Right ventricle myocardium inferior (tissue), 1 donor: Measurements from ENCODE around the gene GALNT1. TPM values are rescaled to one million over a fixed set of nuclear protein-coding genes. Genes with fewer than 3 reads are reported as not detected.
"Not testable (repeated sequence)": the region's sequence is repeated elsewhere in the genome, so short reads cannot be mapped to it uniquely, and the experiment has no call there.

Source experiments
- ATAC-seq: fragments of 200-7000 bp; cut with Tn5 transposase; one replicate; pipeline ENCODE4 v1.9.1; 2020; ENCODE audit warnings: mild to moderate bottlenecking, moderate library complexity
- DNase-seq: peaks from one replicate; pipeline ENCODE4 v3.0.0; 2021; ENCODE audit errors: missing footprints
- intact Hi-C: fragments of 100-400 bp; cut with DNase I; formaldehyde crosslinking; loops from one replicate; pipeline ENCODE4 v1.11.0; 2022
- long read RNA-seq: library from polyadenylated mRNA; unstranded; transcript quantifications from one replicate; pipeline ENCODE4 v2.0.0, GENCODE V29; 2021
- total RNA-seq: library from RNA; stranded (reverse); fragmentation: NEBNext Ultra II Directional; extraction: Animal tissue kit (Norgen Biotek cat#: 25700); gene quantifications from one replicate; pipeline ENCODE4 v1.2.1, GENCODE V29; 2021
- donor health status: DM: no; HTN: yes; CAD: no; lungs with severe emphysema.

Gene GALNT1
- total RNA-seq: 53.2 TPM
- long read RNA-seq, partial matches to known transcripts: 1 of 36 reads
- long read RNA-seq, other reads (novel, unspliced or antisense): 35 of 36 reads

DNA sequence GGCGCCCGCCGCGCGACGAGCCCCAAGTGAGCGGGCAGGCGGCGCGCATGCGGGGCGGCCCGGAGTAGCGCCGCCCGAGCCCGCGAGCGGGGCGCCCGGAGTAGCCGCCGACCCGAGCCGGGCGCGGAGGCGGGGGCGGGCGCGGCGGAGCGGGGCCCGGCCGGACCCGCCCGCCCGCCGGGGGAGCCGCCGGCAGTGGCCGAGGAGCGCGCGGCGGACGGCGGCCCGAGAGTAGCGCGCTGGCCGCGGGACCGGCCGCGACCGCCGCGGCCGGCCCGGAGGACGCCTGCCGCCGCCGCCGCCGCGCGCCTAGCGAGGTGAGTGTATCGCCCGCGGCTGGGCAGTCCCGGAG, at the start of gene GALNT1:
Gene GALNT1, plus strand, starts transcription at position 195 of the 352 bp plus-strand sequence. CDS start 72,923 bp downstream, outside the sequence.
- ATAC-seq: peak; percentile 65
- intact Hi-C loops: loop anchor here (2.0 to 5.0 kb wide), 4 partner anchors 37 to 174 kb away; partner anchors contain the start of gene INO80C
- DNase-seq: no peak

DNA sequence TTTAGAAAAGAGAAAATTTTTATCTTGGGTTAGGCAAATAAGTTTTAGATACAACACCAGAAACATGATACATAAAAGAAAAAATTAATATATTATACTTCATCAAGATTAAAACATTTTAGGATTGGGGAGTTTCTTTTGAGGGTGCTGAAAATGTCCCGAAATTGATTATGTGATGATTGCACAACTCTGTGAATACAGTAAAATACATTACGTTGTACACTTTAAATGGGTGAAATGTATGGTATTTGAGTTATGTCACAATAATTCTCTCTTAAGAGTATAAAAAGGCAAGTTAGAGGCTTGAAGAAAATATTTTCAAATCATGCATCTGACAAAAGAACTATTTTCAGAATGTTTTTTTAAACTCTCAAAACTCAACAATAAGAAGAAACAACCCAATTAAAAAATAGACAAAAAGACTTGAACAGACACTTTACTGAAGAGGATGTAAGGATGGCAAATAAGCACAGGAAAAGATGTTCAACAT, 47.6 kb upstream of the GALNT1 start:
- intact Hi-C loops: no loop called here
- DNase-seq (no peak), ATAC-seq (no peak)

GRCh38 chr18:35535297-35535696, 46.2 kb upstream of the GALNT1 start:
- ATAC-seq: no peak
- DNase-seq: no peak
- intact Hi-C loops: no loop called here

- no peak for ATAC-seq
- intact Hi-C loops: no loop called here
- DNase-seq: no peak
Measured at GRCh38 chr18:35542356-35542755, 39.2 kb upstream of the GALNT1 start.

DNA sequence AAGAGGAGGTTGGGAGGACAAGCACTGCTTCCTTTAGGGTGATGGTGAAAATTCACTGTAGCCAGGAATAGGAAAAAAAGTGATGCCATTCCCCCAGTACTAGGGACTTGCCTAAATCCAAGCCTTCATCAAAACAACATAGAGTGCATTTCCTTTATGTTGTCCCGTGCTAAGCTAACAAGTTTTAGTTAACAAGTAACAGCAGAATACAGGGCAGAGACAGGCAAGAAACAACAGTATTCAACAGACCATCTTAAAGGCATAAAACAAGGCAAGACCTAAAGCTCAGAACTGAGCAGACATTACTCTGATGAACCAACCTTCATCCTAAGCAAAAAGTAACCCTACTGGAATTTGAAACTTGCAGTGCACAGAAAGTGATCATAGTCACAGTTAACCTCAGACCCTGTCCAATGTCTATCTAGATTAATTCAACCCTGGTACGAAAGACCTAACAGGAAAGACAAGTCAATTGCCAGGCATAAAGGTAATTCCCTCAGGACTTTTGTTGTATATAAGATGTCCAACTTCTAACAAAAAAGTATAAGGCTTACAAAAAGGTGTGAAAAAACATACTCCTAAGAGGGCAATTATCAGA, 34.4 kb upstream of the GALNT1 start:
- no peak for ATAC-seq
- no peak for DNase-seq
- intact Hi-C loops: no loop called here

DNA sequence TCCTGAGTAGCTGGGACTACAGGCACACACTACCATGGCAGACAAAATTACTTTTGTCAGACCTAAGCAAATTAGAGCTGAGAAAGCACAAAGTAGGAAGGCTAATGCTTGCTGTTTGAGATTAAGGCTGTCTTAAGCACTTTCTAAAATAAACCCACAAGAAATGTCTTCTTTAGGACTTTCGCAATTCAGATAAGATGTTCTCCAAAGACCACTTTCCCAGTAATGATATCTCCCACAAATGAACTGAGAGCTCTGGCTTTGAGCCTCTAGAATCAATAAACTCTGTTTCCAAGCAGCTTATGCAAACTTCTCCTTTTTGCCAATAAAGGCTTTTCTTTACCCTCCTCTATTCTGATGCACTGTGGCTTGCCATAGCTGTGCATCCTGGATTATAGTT, 32.0 kb upstream of the GALNT1 start:
- peak; percentile 67 for ATAC-seq
- intact Hi-C loops: no loop called here
- DNase-seq: no peak

GRCh38 chr18:35553300-35553699, 28.2 kb upstream of the GALNT1 start:
- no peak for ATAC-seq
- intact Hi-C loops: no loop called here
- DNase-seq: no peak

DNA sequence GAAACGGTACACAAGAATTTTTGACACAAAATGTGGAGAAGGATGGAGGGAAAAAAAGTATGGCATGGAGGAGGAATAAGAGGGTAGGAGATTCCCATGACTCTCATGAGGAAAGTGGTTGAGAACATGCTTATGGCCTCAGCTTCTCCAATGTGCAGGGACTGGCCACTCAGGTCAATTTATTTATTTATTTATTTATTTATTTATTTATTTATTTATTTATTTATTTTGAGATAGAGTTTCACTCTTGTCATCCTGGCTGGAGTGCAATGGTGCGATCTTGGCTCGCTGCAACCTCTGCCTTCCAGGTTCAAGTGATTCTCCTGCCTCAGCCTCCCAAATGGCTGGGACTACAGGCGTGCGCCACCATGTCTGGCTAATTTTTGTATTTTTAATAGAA, 26.0 kb upstream of the GALNT1 start:
- ATAC-seq, DNase-seq, intact Hi-C loops: not testable (repeated sequence)

GRCh38 chr18:35559867-35560266, 21.7 kb upstream of the GALNT1 start:
- intact Hi-C loops: no loop called here
- ATAC-seq (no peak), DNase-seq (no peak)

- DNase-seq: no peak
- intact Hi-C loops: no loop called here
- no peak for ATAC-seq
Measured at GRCh38 chr18:35564795-35565453, 16.6 kb upstream of the GALNT1 start.

DNA sequence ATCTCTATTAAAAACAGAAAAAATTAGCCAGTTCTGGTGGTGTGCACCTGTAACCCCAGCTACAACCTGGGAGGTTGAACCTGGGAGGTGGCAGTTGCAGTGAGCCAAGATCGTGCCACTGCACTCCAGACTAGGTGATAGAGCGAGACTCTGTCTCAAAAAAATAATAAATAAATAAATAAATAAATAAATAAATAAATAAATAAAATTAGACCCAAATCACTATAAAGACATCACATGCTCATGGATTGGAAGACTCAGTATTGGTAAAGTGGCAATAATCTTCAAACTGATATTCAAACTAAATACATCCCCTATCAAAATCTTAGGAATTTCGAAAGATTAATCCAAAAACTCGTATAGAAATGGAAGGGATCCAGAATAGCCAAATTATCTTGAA, 15.5 kb upstream of the GALNT1 start:
- ATAC-seq: no peak
- intact Hi-C loops: no loop called here

GRCh38 chr18:35570182-35570581, 11.4 kb upstream of the GALNT1 start:
- ATAC-seq: no peak

More for the DNA sequence above, 15.5 kb upstream of the GALNT1 start:
- no peak for DNase-seq

GRCh38 chr18:35571138-35571537, 10.4 kb upstream of the GALNT1 start:
- ATAC-seq (no peak), DNase-seq (no peak)
- intact Hi-C loops: no loop called here

More at GRCh38 chr18:35570182-35570581, 11.4 kb upstream of the GALNT1 start:
- no peak for DNase-seq
- intact Hi-C loops: no loop called here

GRCh38 chr18:35572644-35573043, 8.9 kb upstream of the GALNT1 start:
- DNase-seq (no peak), ATAC-seq (peak; percentile 79)
- intact Hi-C loops: no loop called here

GRCh38 chr18:35573531-35573930, 8.0 kb upstream of the GALNT1 start:
- intact Hi-C loops: no loop called here
- ATAC-seq: no peak
- no peak for DNase-seq

- intact Hi-C loops, ATAC-seq, DNase-seq: not testable (repeated sequence)
Measured at GRCh38 chr18:35576240-35576845, 5.2 kb upstream of the GALNT1 start.

- ATAC-seq: no peak
- intact Hi-C loops: no loop called here
Measured at GRCh38 chr18:35577045-35577848, 4.3 kb upstream of the GALNT1 start.

DNA sequence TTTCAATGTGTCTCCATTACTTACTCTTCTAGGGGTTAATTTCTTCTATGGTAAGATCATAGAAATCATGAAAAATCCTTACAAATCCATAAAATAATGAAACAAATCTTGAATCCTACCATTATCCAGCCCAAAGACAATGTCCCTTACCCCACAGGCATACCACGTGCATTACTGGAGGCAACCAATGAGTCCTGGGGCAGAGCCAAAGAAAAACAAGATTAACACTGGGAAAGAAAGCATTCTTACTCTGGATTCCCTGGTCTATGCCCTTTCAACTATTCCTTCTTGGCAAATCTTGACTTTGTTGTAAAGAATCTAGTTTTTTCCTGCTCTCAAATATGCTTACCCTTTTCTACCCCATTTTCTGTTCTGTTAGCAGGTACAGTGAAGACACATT, 3.1 kb upstream of the GALNT1 start:
- ATAC-seq (no peak), DNase-seq (no peak)
- intact Hi-C loops: no loop called here

More at GRCh38 chr18:35577045-35577848, 4.3 kb upstream of the GALNT1 start:
- DNase-seq: no peak

- DNase-seq (no peak), ATAC-seq (no peak)
- intact Hi-C loops: no loop called here
Measured at GRCh38 chr18:35578936-35579335, 2.6 kb upstream of the GALNT1 start.
